RWPE2 (cell line): ENCODE measurements around the gene STAT5A.

Source experiments
- ATAC-seq: fragments of 200-7000 bp; cut with Tn5 transposase; 3 replicates; pipeline ENCODE4 v1.9.1; 2021; ENCODE audit warnings: low read depth
- DNase-seq: peaks from one replicate; pipeline ENCODE4 v3.0.0-alpha.2; 2020; ENCODE audit warnings: low spot score
- H3K27ac ChIP-seq: fragments of 450-650 bp; 2 replicates; pipeline ENCODE4 v1.5.1; 2017; ENCODE audit warnings: mild to moderate bottlenecking; ENCODE audit not compliant: poor library complexity, severe bottlenecking
- H3K27me3 ChIP-seq: fragments of 250-450 bp; sonication (Bioruptor Pico); 2 replicates; pipeline ENCODE4 v1.5.1; 2021; ENCODE audit warnings: mild to moderate bottlenecking, moderate library complexity; ENCODE audit not compliant: insufficient read depth, poor library complexity, severe bottlenecking
- H3K36me3 ChIP-seq: fragments of 250-450 bp; sonication (Bioruptor Pico); 2 replicates; pipeline ENCODE4 v1.5.1; 2020; ENCODE audit warnings: low read depth, mild to moderate bottlenecking, moderate library complexity
- H3K4me1 ChIP-seq: fragments of 250-450 bp; sonication (Bioruptor Pico); 2 replicates; pipeline ENCODE4 v1.5.1; 2021; ENCODE audit warnings: mild to moderate bottlenecking, moderate library complexity; ENCODE audit not compliant: insufficient read depth, poor library complexity, severe bottlenecking
- H3K4me3 ChIP-seq: fragments of 250-450 bp; sonication (Bioruptor Pico); 2 replicates; pipeline ENCODE4 v1.5.1; 2021; ENCODE audit warnings: mild to moderate bottlenecking, moderate library complexity; ENCODE audit not compliant: severe bottlenecking
- H3K9me3 ChIP-seq: fragments of 250-450 bp; sonication (Bioruptor Pico); 2 replicates; pipeline ENCODE4 v1.5.1; 2021; ENCODE audit warnings: mild to moderate bottlenecking, moderate library complexity; ENCODE audit not compliant: severe bottlenecking
- TF ChIP-seq, protein P1 (sequence below): fragments of 450-650 bp; IDR thresholded peaks from one replicate; pipeline ENCODE4 v1.5.1; 2017; ENCODE audit warnings: mild to moderate bottlenecking, moderate library complexity; ENCODE audit not compliant: poor library complexity, severe bottlenecking

The STAT5A gene

DNA sequence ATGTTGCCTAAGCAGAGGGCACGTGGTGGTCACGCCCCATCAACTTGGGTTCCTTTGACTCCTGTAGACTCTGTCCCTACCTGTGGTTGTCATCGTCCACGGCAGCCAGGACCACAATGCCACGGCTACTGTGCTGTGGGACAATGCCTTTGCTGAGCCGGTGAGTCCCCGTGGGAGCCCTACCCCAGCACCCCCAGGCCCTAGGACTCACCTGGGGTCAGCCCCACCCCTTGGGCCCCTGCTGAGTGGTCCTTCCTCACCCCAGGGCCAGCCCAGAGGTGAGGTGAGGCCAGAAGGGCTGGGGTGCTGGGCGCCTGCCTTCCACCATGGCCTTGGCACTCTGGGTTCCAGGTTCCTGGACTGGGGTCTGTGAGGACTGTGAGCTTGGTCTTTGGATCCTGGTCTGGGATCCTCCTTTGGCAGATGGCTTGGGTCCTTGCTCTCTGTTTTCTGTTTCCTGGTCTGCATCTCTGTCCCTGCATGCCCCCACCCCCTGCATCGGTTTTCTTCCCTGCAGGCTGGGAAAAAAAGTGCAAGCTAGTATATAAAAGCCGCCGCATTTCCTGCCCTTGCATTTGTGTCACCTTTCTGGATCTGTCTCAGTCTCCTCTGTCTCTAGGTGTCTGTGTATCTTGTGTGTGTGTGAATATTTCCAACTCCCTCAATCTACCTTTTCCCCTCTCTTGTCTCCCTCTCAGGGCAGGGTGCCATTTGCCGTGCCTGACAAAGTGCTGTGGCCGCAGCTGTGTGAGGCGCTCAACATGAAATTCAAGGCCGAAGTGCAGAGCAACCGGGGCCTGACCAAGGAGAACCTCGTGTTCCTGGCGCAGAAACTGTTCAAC is 17.5 kb downstream of the STAT5A start:
- TF ChIP-seq, protein P1, sequence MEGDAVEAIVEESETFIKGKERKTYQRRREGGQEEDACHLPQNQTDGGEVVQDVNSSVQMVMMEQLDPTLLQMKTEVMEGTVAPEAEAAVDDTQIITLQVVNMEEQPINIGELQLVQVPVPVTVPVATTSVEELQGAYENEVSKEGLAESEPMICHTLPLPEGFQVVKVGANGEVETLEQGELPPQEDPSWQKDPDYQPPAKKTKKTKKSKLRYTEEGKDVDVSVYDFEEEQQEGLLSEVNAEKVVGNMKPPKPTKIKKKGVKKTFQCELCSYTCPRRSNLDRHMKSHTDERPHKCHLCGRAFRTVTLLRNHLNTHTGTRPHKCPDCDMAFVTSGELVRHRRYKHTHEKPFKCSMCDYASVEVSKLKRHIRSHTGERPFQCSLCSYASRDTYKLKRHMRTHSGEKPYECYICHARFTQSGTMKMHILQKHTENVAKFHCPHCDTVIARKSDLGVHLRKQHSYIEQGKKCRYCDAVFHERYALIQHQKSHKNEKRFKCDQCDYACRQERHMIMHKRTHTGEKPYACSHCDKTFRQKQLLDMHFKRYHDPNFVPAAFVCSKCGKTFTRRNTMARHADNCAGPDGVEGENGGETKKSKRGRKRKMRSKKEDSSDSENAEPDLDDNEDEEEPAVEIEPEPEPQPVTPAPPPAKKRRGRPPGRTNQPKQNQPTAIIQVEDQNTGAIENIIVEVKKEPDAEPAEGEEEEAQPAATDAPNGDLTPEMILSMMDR: no peak
- Histone ChIP-seq H3K4me1 (no peaks in the 10 kb centered on the region), H3K4me3 (no peak overlapping the region), H3K27me3 (no peaks in the 10 kb centered on the region), H3K9me3 (no peaks in the 10 kb centered on the region), H3K27ac (no peak overlapping the region), H3K36me3 (no peaks in the 10 kb centered on the region)
- DNase-seq: no peak
- no peak for ATAC-seq

DNA sequence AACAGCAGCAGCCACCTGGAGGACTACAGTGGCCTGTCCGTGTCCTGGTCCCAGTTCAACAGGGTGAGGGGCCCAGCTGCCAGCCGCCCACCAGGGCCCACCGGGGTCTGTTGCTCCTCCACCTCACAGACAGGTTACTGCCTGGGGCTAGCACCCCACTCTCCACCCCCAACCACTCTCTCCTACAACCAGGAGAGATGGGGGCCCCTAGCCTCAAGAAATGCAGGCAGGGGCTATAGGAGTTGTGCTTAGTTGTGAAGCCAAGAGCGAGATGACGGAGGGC is 18.0 kb downstream of the STAT5A start:
- Histone ChIP-seq H3K27me3 (no peaks in the 10 kb centered on the region), H3K4me3 (no peak overlapping the region), H3K4me1 (no peaks in the 10 kb centered on the region), H3K9me3 (no peaks in the 10 kb centered on the region), H3K27ac (no peak overlapping the region), H3K36me3 (no peaks in the 10 kb centered on the region)
- TF ChIP-seq, protein P1: no peak
- ATAC-seq: no peak
- DNase-seq: no peak

DNA sequence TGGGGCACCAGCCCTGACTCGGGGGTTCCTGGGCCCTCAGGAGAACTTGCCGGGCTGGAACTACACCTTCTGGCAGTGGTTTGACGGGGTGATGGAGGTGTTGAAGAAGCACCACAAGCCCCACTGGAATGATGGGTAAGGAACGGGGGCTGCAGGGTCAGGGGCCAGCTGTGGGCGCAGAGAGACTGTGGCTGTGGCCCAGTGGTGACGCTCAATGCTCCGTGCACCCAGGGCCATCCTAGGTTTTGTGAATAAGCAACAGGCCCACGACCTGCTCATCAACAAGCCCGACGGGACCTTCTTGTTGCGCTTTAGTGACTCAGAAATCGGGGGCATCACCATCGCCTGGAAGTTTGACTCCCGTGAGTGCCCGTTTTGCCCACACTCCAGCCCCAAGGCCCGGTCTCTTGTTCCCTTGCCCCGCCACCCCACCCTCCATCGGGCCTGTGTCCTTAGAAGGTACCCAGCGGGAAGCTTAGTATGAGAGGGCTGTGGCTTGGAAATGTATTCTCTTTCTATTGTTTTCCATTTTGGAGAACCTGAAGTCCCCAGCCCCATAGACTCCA is 19.1 kb downstream of the STAT5A start:
- no peak for DNase-seq
- Histone ChIP-seq H3K27me3 (no peaks in the 10 kb centered on the region), H3K4me1 (no peaks in the 10 kb centered on the region), H3K4me3 (no peak overlapping the region), H3K27ac (no peak overlapping the region), H3K36me3 (no peaks in the 10 kb centered on the region), H3K9me3 (no peaks in the 10 kb centered on the region)
- ATAC-seq: no peak
- TF ChIP-seq, protein P1: no peak

DNA sequence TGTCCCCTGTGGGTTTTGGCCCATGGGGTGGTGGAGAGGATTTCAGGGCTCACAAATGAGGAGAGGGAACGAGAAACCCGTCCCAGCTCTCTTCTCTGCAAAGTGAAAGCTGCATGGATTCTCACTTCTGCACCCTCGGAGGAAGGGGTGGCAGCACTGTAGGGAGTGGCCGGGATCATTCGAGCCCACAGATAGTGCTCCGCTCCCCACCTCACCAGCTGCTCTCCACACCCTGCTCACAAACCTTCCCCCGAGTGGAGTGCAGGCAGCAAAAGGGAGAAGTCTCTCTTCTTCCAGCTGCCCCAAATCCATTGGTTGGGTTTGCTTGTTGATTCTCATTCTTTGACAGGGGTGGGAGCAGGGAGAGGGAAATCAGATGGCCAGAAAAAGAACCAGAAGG is 20.1 kb downstream of the STAT5A start:
- H3K27me3 ChIP-seq: no peaks in the 10 kb centered on the region
- DNase-seq (no peak), ATAC-seq (no peak)
- H3K36me3 ChIP-seq: no peaks in the 10 kb centered on the region
- H3K27ac ChIP-seq: no peak overlapping the region
- H3K9me3 ChIP-seq: no peaks in the 10 kb centered on the region
- no peak overlapping the region for H3K4me3 ChIP-seq
- no peaks in the 10 kb centered on the region for H3K4me1 ChIP-seq
- TF ChIP-seq, protein P1: no peak

DNA sequence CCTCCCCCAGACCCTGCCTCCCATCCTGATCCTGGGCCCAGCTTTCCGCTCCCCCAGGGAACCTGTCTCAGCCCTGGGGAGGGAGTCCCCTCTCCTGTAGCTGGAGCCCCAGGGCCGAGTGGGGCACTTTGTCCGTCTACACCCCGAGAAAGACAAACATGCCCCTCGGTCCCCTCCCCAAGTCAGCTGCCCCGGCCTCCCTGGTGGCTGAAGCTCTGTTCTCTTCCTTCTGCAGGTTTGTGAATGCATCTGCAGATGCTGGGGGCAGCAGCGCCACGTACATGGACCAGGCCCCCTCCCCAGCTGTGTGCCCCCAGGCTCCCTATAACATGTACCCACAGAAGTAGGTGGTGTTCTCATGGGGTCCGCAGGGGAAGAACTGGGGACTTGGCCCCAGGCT is 20.8 kb downstream of the STAT5A start:
- no peak for DNase-seq
- H3K36me3 ChIP-seq: no peaks in the 10 kb centered on the region; the same call in 1 of the 2 replicates
- ATAC-seq: no peak
- TF ChIP-seq, protein P1: no peak
- H3K9me3 ChIP-seq: no peaks in the 10 kb centered on the region
- no peak overlapping the region for H3K27ac ChIP-seq
- H3K4me1 ChIP-seq: no peaks in the 10 kb centered on the region
- H3K4me3 ChIP-seq: no peak overlapping the region
- H3K27me3 ChIP-seq: no peaks in the 10 kb centered on the region
